IMR-90 (cell line): ENCODE measurements around the gene SERPINA5. TPM values are rescaled to one million over a fixed set of nuclear protein-coding genes. Genes with fewer than 3 reads are reported as not detected.

Experiments
- ATAC-seq: fragments of 200-7000 bp; cut with Tn5 transposase; 2 replicates; pipeline ENCODE4 v1.9.1; 2020; ENCODE audit warnings: low read depth, mild to moderate bottlenecking, moderate library complexity
- BruUV-seq: library from RNA; stranded (reverse); fragments of 400-500 nt; replicated peaks from 2 replicates; lab custom pipeline; 2021; lab: Mats Ljungman, UMichigan
- CTCF ChIA-PET: fragments of 300-600 bp; formaldehyde crosslinking; extraction: SDS; loops from one replicate; lab custom pipeline; 2021; ENCODE audit warnings: antibody characterized with exemption; lab: Yijun Ruan, JAX
- POLR2A ChIA-PET: fragments of 300-600 bp; sonication (Branson Sonifier 250); formaldehyde crosslinking; loops from one replicate; lab custom pipeline; 2022; ENCODE audit warnings: antibody characterized with exemption; ENCODE audit not compliant: unreplicated experiment; lab: Charles Lee
- DNase-seq: peaks from one replicate; pipeline ENCODE4 v3.0.0; 2013
- H2AFZ ChIP-seq: replicated peaks from 2 replicates; pipeline ENCODE3; 2013; ENCODE audit warnings: low read length, mild to moderate bottlenecking; ENCODE audit not compliant: poor library complexity
- H2AK5ac ChIP-seq: 2 replicates; pipeline ENCODE4 v1.6.1; 2013; ENCODE audit warnings: low read depth, low read length, inconsistent platforms
- H2AK9ac ChIP-seq: replicated peaks from 2 replicates; pipeline ENCODE3; 2013; ENCODE audit warnings: mild to moderate bottlenecking, low read depth, low read length, moderate library complexity; ENCODE audit not compliant: poor library complexity
- H2BK120ac ChIP-seq: 2 replicates; pipeline ENCODE4 v1.6.1; 2013; ENCODE audit warnings: low read depth, low read length, inconsistent platforms
- H2BK15ac ChIP-seq: 3 replicates; pipeline ENCODE4 v1.6.1; 2013; ENCODE audit warnings: low read depth, low read length, inconsistent platforms
- H2BK20ac ChIP-seq: 2 replicates; pipeline ENCODE4 v1.6.1; 2013; ENCODE audit warnings: low read depth, mild to moderate bottlenecking, inconsistent platforms, low read length, moderate library complexity
- H2BK5ac ChIP-seq: 2 replicates; pipeline ENCODE4 v1.6.1; 2013; ENCODE audit warnings: mild to moderate bottlenecking, low read depth, low read length, inconsistent platforms; ENCODE audit not compliant: poor library complexity, severe bottlenecking
- H3K14ac ChIP-seq: replicated peaks from 2 replicates; pipeline ENCODE4 v1.6.1; 2013; ENCODE audit warnings: low read depth, low read length, inconsistent platforms
- H3K18ac ChIP-seq: 2 replicates; pipeline ENCODE4 v1.6.1; 2013; ENCODE audit warnings: low read depth, low read length, control low read depth
- H3K23ac ChIP-seq: 2 replicates; pipeline ENCODE4 v1.6.1; 2013; ENCODE audit warnings: low read depth, low read length, inconsistent platforms
- H3K27ac ChIP-seq: 2 replicates; pipeline ENCODE4 v1.5.1; 2013; ENCODE audit warnings: mild to moderate bottlenecking, control low read depth, low read length; ENCODE audit not compliant: insufficient read depth
- H3K27me3 ChIP-seq: 2 replicates; pipeline ENCODE4 v1.6.1; 2013; ENCODE audit warnings: low read length; ENCODE audit not compliant: control insufficient read depth, insufficient read depth
- H3K36me3 ChIP-seq: 2 replicates; pipeline ENCODE4 v1.6.1; 2013; ENCODE audit warnings: low read length, mixed read lengths; ENCODE audit not compliant: control insufficient read depth, insufficient read depth
- H3K4ac ChIP-seq: 2 replicates; pipeline ENCODE4 v1.6.1; 2013; ENCODE audit warnings: low read depth, low read length, inconsistent platforms
- H3K4me1 ChIP-seq: 2 replicates; pipeline ENCODE4 v1.6.1; 2013; ENCODE audit warnings: low read length, mixed read lengths; ENCODE audit not compliant: control insufficient read depth, insufficient read depth
- H3K4me2 ChIP-seq: 2 replicates; pipeline ENCODE4 v1.6.1; 2013; ENCODE audit warnings: low read depth, mild to moderate bottlenecking, control low read depth, low read length, moderate library complexity
- H3K4me3 ChIP-seq: 2 replicates; pipeline ENCODE4 v1.5.1; 2013; ENCODE audit warnings: low read depth, mild to moderate bottlenecking, control low read depth, low read length, moderate library complexity; ENCODE audit not compliant: insufficient read depth
- H3K56ac ChIP-seq: 2 replicates; pipeline ENCODE4 v1.6.1; 2013; ENCODE audit warnings: low read length, inconsistent platforms; ENCODE audit not compliant: insufficient read depth; ENCODE audit errors: extremely low read depth
- H3K79me1 ChIP-seq, 2 experiments: 2 replicates each; pipeline ENCODE4 v1.6.1; 2013; ENCODE audit warnings: low read length in 2 of 2, inconsistent platforms in 1 of 2, low read depth in 1 of 2
- H3K9ac ChIP-seq: 2 replicates; pipeline ENCODE4 v1.6.1; 2013; ENCODE audit warnings: low read depth, low read length, control low read depth
- H3K9me1 ChIP-seq: 2 replicates; pipeline ENCODE4 v1.6.1; 2013; ENCODE audit warnings: low read length, inconsistent platforms; ENCODE audit not compliant: insufficient read depth
- H3K9me3 ChIP-seq: 2 replicates; pipeline ENCODE4 v1.6.1; 2013; ENCODE audit warnings: low read length; ENCODE audit not compliant: control insufficient read depth, insufficient read depth
- H4K20me1 ChIP-seq: 2 replicates; pipeline ENCODE4 v1.6.1; 2013; ENCODE audit warnings: low read length, inconsistent platforms; ENCODE audit not compliant: insufficient read depth
- H4K5ac ChIP-seq: 2 replicates; pipeline ENCODE4 v1.6.1; 2013; ENCODE audit warnings: mild to moderate bottlenecking, low read depth, low read length, control low read depth
- H4K8ac ChIP-seq, 2 experiments: 2 replicates each; pipeline ENCODE4 v1.6.1; 2013; ENCODE audit warnings: low read depth in 2 of 2, low read length in 2 of 2, control low read depth in 1 of 2, inconsistent platforms in 1 of 2
- H4K91ac ChIP-seq: 2 replicates; pipeline ENCODE4 v1.6.1; 2013; ENCODE audit warnings: low read depth, low read length, inconsistent platforms; ENCODE audit not compliant: insufficient read depth
- CEBPB ChIP-seq: IDR thresholded peaks from 2 replicates; pipeline ENCODE4 v1.6.1; 2012; ENCODE audit warnings: low read depth, low read length, improper control_type of control experiment
- MAZ ChIP-seq: IDR thresholded peaks from 2 replicates; pipeline ENCODE4 v1.6.1; 2012; ENCODE audit warnings: low read depth, mild to moderate bottlenecking, low read length, improper control_type of control experiment, moderate library complexity, borderline replicate concordance
- WGBS, 2 experiments: methylation state at CpG; one replicate each; pipeline versions ENCODE4 v1.1.5 to v1.1.7; 2013; ENCODE audit warnings: missing lambda C conversion rate in 2 of 2; ENCODE audit not compliant: insufficient read length in 1 of 2; ENCODE audit errors: extremely low coverage in 2 of 2; 5-methylcytosine and 5-hydroxymethylcytosine counted together
- dilution Hi-C: fragments of 300-500 bp; cut with HindIII; formaldehyde crosslinking; loops from one replicate; pipeline ENCODE4 v1.14.3; 2018; ENCODE audit warnings: low sequenced_read_pairs; ENCODE audit not compliant: unreplicated experiment
- in situ Hi-C: fragments of 300-500 bp; cut with MboI; formaldehyde crosslinking; loops from 3 replicates; pipeline ENCODE4 v1.14.3; 2019; ENCODE audit warnings: low sequenced_read_pairs, inconsistent platforms, mixed read lengths
- intact Hi-C: fragments of 100-400 bp; cut with micrococcal nuclease; formaldehyde crosslinking; loops from 2 replicates; pipeline ENCODE4 v1.10.0; 2022
- polyA plus RNA-seq, 3 experiments: library from polyadenylated mRNA; depleted of rRNA; stranded (reverse); fragments of >200 nt; gene quantifications; 2 replicates each; pipeline ENCODE4 v1.2.3, GENCODE V29; 2012; ENCODE audit warnings: low replicate concordance in 1 of 3
- total RNA-seq: library from RNA; depleted of rRNA; stranded (reverse); fragments of >200 nt; gene quantifications from 2 replicates; pipeline ENCODE4 v1.2.3, GENCODE V29; 2012

The SERPINA5 gene
- total and polyA plus RNA-seq, 2 of the 4 experiments (the other 2 are of a cell fraction), result not detected

DNA sequence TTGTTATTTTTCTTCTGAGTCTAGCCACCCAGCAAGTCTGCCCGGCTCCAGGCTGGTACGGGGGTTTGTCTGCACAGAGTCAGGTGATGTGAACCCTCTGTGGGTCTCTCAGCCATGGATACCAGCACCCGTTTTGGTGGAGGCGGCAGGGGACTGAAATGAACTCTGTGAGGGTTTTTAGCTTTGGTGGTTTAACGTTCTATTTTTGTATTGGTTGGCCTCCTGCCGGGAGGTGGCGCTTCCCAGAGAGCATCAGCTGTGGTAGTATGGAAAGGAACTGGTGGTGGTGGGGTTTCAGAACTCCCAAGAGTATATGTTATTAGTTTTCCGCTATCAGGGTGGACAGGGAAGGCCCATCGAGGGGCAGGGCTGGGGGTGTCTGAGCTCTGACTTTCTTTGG, 25.2 kb upstream of the SERPINA5 start:
- Histone ChIP-seq H2BK5ac (no peak overlapping the region), H2AK9ac (no peak overlapping the region), H2AFZ (no peak overlapping the region), H3K9ac (no peak overlapping the region), H2AK5ac (no peak overlapping the region), H3K27me3 (no peaks in the 10 kb centered on the region; the same call in 1 of the 2 replicates), H2BK15ac (no peak overlapping the region), H3K79me1 (no peaks in the 10 kb centered on the region), H3K4me2 (no peak overlapping the region), H3K36me3 (no peaks in the 10 kb centered on the region), H3K4me3 (no peak overlapping the region), H3K56ac (no peak overlapping the region), H2BK20ac (no peak overlapping the region), H3K4ac (no peak overlapping the region), H4K5ac (no peak overlapping the region), H4K8ac (no peak overlapping the region), H4K20me1 (no peaks in the 10 kb centered on the region), H2BK120ac (no peak overlapping the region), H3K18ac (no peak overlapping the region), H3K9me3 (no peaks in the 10 kb centered on the region), H3K4me1 (no peaks in the 10 kb centered on the region), H3K23ac (no peak overlapping the region), H3K14ac (no peak overlapping the region), H3K9me1 (no peaks in the 10 kb centered on the region), H4K91ac (no peak overlapping the region), H3K27ac (no peak overlapping the region)
- ChIA-PET POLR2A (no interaction called here), CTCF (no interaction called here)
- BruUV-seq, result no TSS peak
- 77% methylated on average over 4 of the region's 9 CpGs; no CpG with 5 or more reads in 1 of the 2 experiments for WGBS, 2 experiments
- dilution Hi-C loops, result no loop called here
- intact Hi-C loops, result no loop called here
- DNase-seq (no peak), ATAC-seq (no peak)
- in situ Hi-C loops, result no loop called here
- TF ChIP-seq MAZ (no peak), CEBPB (no peak)
